Suprapubic skin (tissue), 4 donors: ENCODE measurements around the gene SLC26A4. TPM values are rescaled to one million over a fixed set of nuclear protein-coding genes. Genes with fewer than 3 reads are reported as not detected.

Source experiments
- DNase-seq, 2 donors: peaks; one replicate each; pipeline ENCODE4 v3.0.0-alpha.2; 2019; ENCODE audit warnings: low spot score in 2 of 2
- H3K27ac ChIP-seq: fragments of 200-600 bp; sonication (generic); one replicate; pipeline ENCODE4 v1.5.1; 2019
- H3K27me3 ChIP-seq: fragments of 200-600 bp; sonication (generic); one replicate; pipeline ENCODE4 v1.5.1; 2019
- H3K36me3 ChIP-seq: fragments of 200-600 bp; sonication (generic); one replicate; pipeline ENCODE4 v1.5.1; 2019
- H3K4me1 ChIP-seq: fragments of 200-600 bp; sonication (generic); one replicate; pipeline ENCODE4 v1.5.1; 2019
- H3K4me3 ChIP-seq: fragments of 200-600 bp; sonication (generic); one replicate; pipeline ENCODE4 v1.5.1; 2019; ENCODE audit warnings: mild to moderate bottlenecking
- H3K9me3 ChIP-seq: fragments of 200-600 bp; sonication (generic); one replicate; pipeline ENCODE4 v1.5.1; 2019
- EP300 ChIP-seq: sonication (generic); formaldehyde crosslinking; IDR thresholded peaks from one replicate; pipeline ENCODE4 v1.6.1; 2017; ENCODE audit warnings: antibody characterized with exemption
- POLR2A ChIP-seq, 2 donors: fragments of 450-650 bp; IDR thresholded peaks; one replicate each; pipeline ENCODE4 v1.6.1; 2017; ENCODE audit warnings: antibody characterized with exemption in 2 of 2, mild to moderate bottlenecking in 2 of 2, moderate library complexity in 2 of 2
- POLR2AphosphoS5 ChIP-seq, 3 donors: sonication (generic); formaldehyde crosslinking; IDR thresholded peaks; one replicate each; pipeline ENCODE4 v1.6.1; 2017; ENCODE audit warnings: antibody characterized with exemption in 3 of 3
- WGBS: methylation state at CpG from one replicate; pipeline ENCODE4 v1.1.5; 2018; 5-methylcytosine and 5-hydroxymethylcytosine counted together
- total RNA-seq, 4 donors: library from RNA; depleted of rRNA; stranded (reverse); fragments of >200 nt; gene quantifications; one replicate each; pipeline ENCODE4 v1.1.0, GENCODE V29; 2016
- TF ChIP-seq, protein P1 (sequence below), 2 donors: fragments of 200-600 bp in 1 of 2; fragments of 450-650 bp in 1 of 2; sonication (generic) in 1 of 2; IDR thresholded peaks; one replicate each; pipeline ENCODE4 v1.5.1; 2016 to 2019; ENCODE audit warnings: antibody characterized with exemption in 2 of 2, mild to moderate bottlenecking in 1 of 2, moderate library complexity in 1 of 2

Gene SLC26A4
- total RNA-seq, 4 donors from 2014 or later = 0.13 to 0.26 (median 0.24) TPM; not detected in 1

DNA sequence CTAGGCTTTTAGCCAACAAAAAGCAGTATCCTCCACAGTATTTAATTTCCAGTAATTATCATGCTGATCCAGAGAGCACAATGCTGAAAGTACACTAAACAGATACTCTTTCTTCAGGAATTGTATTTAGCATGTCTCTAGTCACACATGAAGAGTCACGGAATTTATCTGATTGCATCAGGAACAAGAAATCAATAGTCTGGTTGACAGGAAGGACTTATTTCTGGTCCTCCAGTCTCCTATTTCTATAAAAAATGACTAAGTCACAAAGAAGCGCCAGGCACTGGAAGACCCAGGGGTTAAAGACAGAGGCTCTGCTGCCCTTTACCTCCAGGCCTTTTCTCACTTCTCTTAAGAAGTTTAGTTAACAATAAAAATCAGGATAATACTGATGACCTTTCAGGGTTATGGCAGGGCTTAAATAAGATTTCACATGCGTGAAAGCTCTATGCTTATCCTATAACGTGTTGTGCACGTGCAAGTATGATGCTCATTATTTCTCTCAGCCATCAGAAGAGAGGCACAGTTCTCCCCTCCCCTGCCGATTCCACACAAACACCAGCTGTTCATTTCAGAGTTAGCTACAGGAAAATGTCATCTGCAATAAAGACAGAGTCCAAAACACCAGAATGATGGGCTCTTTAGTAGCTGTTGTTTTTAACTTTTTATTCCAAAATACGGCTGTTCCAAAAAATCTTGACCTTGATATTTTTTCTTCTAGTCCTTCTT, 36.9 kb downstream of the SLC26A4 start:
- DNase-seq = no peak
- Histone ChIP-seq H3K27me3 (no peaks in the 10 kb centered on the region), H3K9me3 (no peaks in the 10 kb centered on the region), H3K36me3 (no peaks in the 10 kb centered on the region), H3K4me3 (no peak overlapping the region), H3K4me1 (peaks cover 9% of the 10 kb centered on the region), H3K27ac (no peak overlapping the region)
- WGBS = 69% methylated on average over 7 of the region's 7 CpGs
- TF ChIP-seq POLR2AphosphoS5 (IDR thresholded peaks at IDR 0.05) (no peak), POLR2A (IDR thresholded peaks at IDR 0.05) (no peak), EP300 (no peak)
- TF ChIP-seq, protein P1, sequence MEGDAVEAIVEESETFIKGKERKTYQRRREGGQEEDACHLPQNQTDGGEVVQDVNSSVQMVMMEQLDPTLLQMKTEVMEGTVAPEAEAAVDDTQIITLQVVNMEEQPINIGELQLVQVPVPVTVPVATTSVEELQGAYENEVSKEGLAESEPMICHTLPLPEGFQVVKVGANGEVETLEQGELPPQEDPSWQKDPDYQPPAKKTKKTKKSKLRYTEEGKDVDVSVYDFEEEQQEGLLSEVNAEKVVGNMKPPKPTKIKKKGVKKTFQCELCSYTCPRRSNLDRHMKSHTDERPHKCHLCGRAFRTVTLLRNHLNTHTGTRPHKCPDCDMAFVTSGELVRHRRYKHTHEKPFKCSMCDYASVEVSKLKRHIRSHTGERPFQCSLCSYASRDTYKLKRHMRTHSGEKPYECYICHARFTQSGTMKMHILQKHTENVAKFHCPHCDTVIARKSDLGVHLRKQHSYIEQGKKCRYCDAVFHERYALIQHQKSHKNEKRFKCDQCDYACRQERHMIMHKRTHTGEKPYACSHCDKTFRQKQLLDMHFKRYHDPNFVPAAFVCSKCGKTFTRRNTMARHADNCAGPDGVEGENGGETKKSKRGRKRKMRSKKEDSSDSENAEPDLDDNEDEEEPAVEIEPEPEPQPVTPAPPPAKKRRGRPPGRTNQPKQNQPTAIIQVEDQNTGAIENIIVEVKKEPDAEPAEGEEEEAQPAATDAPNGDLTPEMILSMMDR (IDR thresholded peaks at IDR 0.05) = no peak

DNA sequence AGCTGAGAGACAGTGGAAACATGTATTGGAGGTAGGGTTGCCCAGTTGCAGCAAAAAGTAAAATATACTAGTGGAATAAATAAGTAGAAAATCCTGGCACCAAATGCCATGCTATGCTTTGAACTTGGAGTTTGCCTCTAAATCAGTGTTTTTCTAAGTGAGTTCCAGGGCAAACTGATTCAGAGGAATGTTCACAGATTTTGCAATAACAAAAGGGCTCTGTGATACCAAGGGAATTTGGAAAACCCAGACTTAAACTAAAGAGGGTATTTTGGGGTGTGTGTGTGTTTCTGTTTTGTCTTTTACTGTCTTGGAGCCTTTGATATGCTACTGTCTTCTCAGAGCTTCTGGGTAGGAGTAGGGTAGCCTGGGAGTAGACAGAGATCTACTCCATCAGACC, 39.9 kb downstream of the SLC26A4 start:
- Histone ChIP-seq H3K36me3 (no peaks in the 10 kb centered on the region), H3K4me3 (no peak overlapping the region), H3K4me1 (no peaks in the 10 kb centered on the region), H3K27ac (no peak overlapping the region), H3K9me3 (no peaks in the 10 kb centered on the region), H3K27me3 (no peaks in the 10 kb centered on the region)
- TF ChIP-seq POLR2A (IDR thresholded peaks at IDR 0.05) = no peak
- TF ChIP-seq, protein P1 (IDR thresholded peaks at IDR 0.05) = no peak
- TF ChIP-seq EP300 = no peak
- TF ChIP-seq POLR2AphosphoS5 (IDR thresholded peaks at IDR 0.05) = no peak
- no peak for DNase-seq

DNA sequence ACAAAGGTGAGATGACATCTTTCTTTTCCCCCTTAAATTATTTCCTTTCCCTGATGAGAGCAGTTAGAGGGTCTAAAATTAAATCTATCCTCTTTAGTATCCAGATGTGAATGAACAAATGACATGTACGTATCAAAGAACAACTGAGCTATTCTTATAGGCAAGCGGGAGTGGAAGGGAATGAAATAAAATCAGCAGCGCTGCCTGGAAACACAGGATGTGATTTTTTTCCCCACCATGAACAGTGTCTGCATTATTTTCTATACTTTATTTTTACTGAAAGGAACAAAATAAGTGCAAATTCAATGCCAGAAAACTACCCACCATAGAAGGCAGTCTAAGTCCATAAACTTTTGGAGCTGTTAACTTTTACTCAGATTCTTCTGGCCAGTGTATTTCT, 40.6 kb downstream of the SLC26A4 start:
- DNase-seq = no peak
- no peaks in the 10 kb centered on the region for H3K4me1 ChIP-seq
- TF ChIP-seq, protein P1 (IDR thresholded peaks at IDR 0.05) = no peak
- TF ChIP-seq POLR2A (IDR thresholded peaks at IDR 0.05) (no peak), EP300 (no peak), POLR2AphosphoS5 (IDR thresholded peaks at IDR 0.05) (no peak)
- WGBS = 73% methylated on average over 3 of the region's 3 CpGs
- H3K9me3 ChIP-seq = no peaks in the 10 kb centered on the region
- H3K27me3 ChIP-seq = no peaks in the 10 kb centered on the region
- H3K27ac ChIP-seq = no peak overlapping the region
- no peaks in the 10 kb centered on the region for H3K36me3 ChIP-seq
- H3K4me3 ChIP-seq = no peak overlapping the region

DNA sequence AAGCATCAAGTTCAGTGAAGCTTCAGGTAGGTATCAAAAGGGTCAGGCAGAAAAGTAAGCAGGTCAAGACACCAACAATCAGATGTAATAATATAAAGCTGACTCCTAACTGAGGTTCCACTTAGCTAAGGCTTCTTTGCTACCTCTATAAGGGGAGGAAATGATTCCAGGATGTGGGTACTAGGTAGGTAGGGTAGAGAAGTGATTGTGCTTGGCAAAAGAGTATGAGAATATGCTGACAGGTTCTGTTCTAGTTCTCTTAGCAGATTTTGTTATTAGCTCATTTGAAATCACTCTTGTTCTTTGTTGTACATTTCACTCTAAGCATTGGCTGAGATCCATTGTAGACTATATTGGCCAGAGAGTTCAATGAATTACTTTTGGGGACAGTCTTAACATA, 42.6 kb downstream of the SLC26A4 start:
- Histone ChIP-seq H3K4me3 (no peak overlapping the region), H3K9me3 (no peaks in the 10 kb centered on the region), H3K27me3 (no peaks in the 10 kb centered on the region), H3K27ac (no peak overlapping the region), H3K4me1 (no peaks in the 10 kb centered on the region), H3K36me3 (no peaks in the 10 kb centered on the region)
- TF ChIP-seq POLR2A (IDR thresholded peaks at IDR 0.05) (no peak), EP300 (no peak), POLR2AphosphoS5 (IDR thresholded peaks at IDR 0.05) (no peak)
- TF ChIP-seq, protein P1 (IDR thresholded peaks at IDR 0.05) = no peak
- DNase-seq = no peak

DNA sequence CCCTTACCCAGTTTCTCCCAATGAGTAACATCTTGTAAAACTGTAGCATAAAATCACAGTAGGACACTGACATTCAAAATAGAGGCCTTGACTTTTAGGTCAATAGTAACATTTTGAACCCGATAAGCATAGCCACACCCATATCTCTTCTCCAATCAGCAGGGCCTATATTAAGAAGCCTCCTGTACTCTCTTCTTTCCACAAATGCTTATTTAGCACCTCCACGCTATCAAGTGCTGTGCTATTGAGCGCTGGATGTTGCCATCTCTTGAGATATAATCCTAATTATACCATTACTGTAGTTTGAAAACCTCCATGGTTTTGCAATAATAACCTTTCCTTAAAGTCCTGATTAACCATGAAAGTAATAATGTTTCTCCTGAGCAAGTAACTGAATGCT, 43.2 kb downstream of the SLC26A4 start:
- Histone ChIP-seq H3K27ac (no peak overlapping the region), H3K4me1 (no peaks in the 10 kb centered on the region), H3K4me3 (no peak overlapping the region), H3K36me3 (no peaks in the 10 kb centered on the region), H3K27me3 (no peaks in the 10 kb centered on the region), H3K9me3 (no peaks in the 10 kb centered on the region)
- WGBS = 84% methylated on average over 3 of the region's 3 CpGs
- no peak for DNase-seq
- TF ChIP-seq, protein P1 (IDR thresholded peaks at IDR 0.05) = no peak
- no peak for TF ChIP-seq POLR2A (IDR thresholded peaks at IDR 0.05)
- TF ChIP-seq EP300 = no peak
- no peak for TF ChIP-seq POLR2AphosphoS5 (IDR thresholded peaks at IDR 0.05)
